Erythroblast (primary cell): ENCODE data around the gene GBF1.

Experiments
- GATA1 ChIP-seq: IDR thresholded peaks from 2 replicates; pipeline ENCODE4 v1.6.1; 2011; ENCODE audit warnings: low read depth, mild to moderate bottlenecking, control low read depth, low read length, moderate library complexity
- POLR2A ChIP-seq: IDR thresholded peaks from 2 replicates; pipeline ENCODE4 v1.6.1; 2011; ENCODE audit warnings: mild to moderate bottlenecking, low read length

GRCh38 chr10:102322914-102323313, 77.6 kb downstream of the GBF1 start:
- TF ChIP-seq POLR2A, result no peak
- no peak for TF ChIP-seq GATA1
